DMS53 (cell line): ENCODE measurements around the gene GALNT3.

Source experiments
- DNase-seq: peaks from one replicate; lab custom pipeline; 2025; lab: John Stamatoyannopoulos, UW

The GALNT3 gene

GRCh38 chr2:165743442-165743841, 50.6 kb downstream of the GALNT3 start:
- DNase-seq = no peak

DNA sequence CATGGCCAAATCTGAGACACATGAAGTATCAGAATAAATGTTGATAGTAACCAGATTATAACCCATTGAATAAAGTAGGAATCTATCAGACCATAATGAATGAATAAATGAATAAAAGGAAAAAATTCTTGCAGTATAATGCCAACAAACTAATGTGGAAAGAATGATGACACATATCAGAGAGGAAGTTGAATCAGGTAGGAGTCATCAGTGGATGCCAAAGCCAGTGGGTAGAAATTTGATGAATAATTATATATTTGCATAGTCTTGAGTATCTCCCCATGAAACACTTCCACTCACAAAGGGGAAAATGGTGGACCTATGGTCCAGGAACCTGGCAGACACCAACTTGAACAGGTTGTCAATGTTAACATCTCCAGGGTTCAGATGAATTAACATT, 68.6 kb downstream of the GALNT3 start:
- DNase-seq = no peak

GRCh38 chr2:165720511-165720910, 73.5 kb downstream of the GALNT3 start:
- DNase-seq = no peak

GRCh38 chr2:165718610-165719210, 75.3 kb downstream of the GALNT3 start:
- no peak for DNase-seq

- DNase-seq = no peak
These were observed 78.0 kb downstream of the GALNT3 start for GRCh38 chr2:165716091-165716490.

DNA sequence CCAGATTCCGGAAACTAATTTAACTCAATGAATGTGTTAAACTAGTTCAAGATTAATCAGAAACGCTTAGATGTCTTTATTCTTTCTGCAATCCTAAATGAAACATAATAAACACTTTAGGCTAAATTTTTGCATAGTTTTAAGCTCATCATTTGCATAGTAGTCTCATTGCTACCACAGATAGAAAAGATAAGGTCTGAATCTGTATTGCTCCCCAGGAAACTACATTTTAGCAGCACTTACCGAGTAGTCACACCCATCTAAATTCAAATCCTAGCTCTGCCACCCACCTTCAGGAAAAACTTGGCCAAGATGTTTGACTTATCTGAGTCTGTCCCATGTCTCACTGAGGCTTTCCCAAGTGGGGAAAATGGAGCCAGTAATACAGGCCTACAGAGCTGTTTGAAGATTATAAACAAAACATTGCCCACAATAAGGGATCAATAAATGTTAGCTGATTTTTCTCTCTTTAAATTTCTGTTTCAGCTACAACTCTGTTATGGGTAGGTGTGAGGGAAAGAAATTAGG, 87.0 kb downstream of the GALNT3 start:
- no peak for DNase-seq

- no peak for DNase-seq
These were observed 92.9 kb downstream of the GALNT3 start for GRCh38 chr2:165701147-165701546.

DNA sequence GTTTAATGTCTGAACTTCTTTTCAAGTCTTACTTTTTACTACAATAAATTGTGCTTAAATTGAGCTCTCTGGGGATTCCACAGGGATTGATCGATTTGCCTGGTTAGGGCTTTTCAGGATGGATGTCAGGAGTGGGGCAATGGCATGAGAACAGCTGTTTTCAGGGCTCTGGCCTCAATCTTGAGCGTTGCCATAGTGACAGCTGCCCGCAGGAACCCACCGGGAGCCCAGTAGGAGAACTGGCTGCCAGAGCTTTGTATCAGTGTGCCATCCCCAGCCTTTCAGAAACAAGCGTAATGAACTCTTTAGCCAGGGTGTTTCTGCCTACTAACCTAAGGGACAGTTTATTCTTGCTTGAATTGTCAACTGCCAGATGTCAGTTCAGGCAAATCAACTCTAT, 93.5 kb downstream of the GALNT3 start:
- no peak for DNase-seq

GRCh38 chr2:165699946-165700345, 94.1 kb downstream of the GALNT3 start:
- DNase-seq = no peak

DNA sequence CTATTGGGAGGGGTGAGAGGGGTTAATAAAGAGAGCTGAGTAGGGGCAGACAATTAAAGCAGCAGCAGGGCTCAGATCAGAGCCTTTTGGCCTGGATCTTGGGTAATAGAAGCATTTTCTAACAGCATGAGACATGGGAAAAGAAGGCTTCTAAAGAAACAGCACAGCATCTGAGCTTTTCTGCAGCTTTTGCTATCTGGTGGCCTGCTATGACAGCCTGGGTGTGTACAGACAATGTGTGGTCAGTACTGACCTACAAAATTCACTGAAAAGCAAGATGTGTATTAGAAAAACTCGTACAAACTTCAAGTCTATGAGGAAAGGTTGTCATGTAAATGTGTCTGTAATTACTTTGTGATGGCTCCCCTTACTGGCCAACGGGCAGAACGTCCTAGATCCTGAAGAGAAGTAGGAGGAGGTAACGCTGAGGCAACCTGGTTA, 95.6 kb downstream of the GALNT3 start:
- DNase-seq = peak; percentile 86

- DNase-seq = no peak
These were observed 96.2 kb downstream of the GALNT3 start for GRCh38 chr2:165697748-165698443.
